HG03108 (cell line): Measurements from ENCODE around the gene EXOC3.

Source experiments
- ATAC-seq: cut with Tn5 transposase; IDR thresholded peaks from one replicate; pipeline ENCODE4 v1.9.1; 2021; ENCODE audit warnings: moderate library complexity; ENCODE audit not compliant: unreplicated experiment

The EXOC3 gene

GRCh38 chr5:437281-437771 lies 5.7 kb upstream of the EXOC3 start:
- ATAC-seq: no peak

GRCh38 chr5:438481-438981 lies 4.4 kb upstream of the EXOC3 start:
- no peak for ATAC-seq

GRCh38 chr5:439181-439580 lies 3.8 kb upstream of the EXOC3 start:
- ATAC-seq: no peak

GRCh38 chr5:439636-440035 lies 3.3 kb upstream of the EXOC3 start:
- no peak for ATAC-seq

DNA sequence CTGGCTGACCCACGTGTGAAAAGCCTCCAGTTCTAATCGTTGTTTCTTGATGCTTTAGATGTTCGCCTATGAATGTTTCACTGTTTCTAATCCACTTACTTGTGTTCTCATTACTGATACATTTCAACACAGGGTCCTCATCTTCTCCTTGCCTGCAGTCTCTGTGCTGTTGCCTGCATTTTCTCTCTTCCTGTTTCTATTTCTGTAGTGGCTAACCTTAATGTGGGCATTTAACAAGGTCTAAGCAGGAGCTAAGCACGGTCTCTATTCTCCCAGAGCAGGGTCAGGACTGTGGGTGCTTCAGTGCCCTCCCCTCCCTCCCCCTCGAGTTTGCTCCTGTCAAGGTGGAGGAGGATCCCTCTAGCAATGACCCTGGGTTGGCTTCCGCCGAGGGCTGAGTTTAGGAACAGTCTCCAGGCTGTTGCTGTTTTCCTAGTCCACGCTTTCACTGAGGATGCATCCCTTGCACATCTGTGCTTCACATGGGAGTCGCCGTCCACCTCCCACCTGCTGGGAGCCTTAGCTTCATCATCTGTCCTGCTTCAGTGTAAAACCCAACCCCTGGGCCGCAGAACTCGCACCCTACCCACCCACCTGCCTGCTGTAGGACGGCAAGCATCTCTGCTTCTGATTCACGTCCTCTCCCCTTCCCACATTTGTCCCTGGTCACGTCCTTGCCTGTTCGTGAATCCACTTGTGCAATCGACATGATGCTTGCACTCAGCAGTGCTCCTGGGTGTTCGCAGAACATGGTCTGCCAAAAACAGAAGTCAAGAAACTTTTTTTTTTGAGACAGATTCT lies 2.4 kb upstream of the EXOC3 start:
- no peak for ATAC-seq

- no peak for ATAC-seq
Observed at GRCh38 chr5:441996-442334, 1.0 kb upstream of the EXOC3 start.

DNA sequence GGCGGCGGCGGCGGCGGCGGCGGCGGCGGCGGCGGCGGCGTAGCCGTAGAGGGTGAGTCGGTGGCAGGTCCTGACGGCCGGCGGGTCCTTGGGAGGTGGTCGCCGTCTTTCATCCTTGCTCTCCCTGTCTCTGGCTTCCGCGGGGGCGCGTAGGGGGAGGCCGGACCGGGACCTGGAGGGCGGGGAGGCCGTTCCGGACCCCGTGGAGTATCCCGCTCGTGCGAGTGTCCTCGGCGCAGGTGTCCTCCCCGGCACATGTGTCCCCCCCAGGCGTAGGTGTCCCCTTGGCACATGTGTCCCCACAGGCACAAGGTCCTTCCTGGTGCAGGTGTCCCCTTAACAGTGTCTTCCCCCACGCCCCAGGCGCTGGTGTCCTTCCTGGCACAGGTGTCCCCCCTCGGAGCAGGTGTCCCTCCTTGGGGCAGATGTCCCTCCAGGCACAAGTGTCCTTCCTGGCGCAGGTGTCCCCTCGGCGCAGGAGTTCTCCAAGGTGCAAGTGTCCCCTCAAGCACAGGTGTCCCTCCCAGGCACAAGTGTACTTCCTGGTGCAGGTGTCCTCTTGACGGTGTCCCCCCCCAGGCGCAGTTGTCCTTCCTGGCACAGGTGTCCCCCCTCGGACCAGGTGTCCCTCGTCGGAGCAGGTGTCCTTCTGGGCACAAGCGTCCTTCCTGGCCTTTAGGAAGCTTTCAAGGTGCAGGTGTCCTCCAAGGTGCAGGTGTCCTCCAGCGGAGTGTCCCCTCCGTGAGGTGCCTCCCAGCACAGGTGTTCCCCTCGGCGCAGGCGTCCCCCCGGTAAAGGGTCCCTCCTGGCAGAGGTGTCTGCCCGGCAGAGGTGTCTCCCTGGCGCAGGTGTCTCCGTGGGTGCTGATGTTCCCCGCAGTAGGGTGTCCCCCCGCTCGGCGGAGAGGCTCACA lies 519 bp downstream of the EXOC3 start:
- ATAC-seq: peak; percentile 4

- ATAC-seq: no peak
Observed at GRCh38 chr5:444226-444625, 1.2 kb downstream of the EXOC3 start.

DNA sequence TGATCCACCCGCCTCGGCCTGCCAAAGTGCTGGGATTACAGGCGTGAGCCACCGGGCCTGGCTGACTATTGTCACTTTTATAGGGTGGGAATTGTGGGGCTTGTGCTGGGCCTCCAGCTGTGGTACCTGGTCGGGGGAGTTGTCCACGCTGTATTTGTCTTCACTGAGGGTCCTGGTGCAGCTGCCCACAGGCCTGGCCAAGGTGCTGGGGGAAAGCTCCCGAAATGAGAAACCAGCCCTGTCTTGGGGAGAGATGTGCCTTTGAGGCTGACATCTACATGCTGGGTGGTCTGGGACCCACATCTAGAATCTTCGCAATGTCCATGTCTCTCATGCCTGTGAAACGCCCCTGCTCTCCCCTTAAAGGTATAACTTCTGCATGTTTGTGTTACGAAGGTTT lies 2.6 kb downstream of the EXOC3 start:
- ATAC-seq: no peak

- no peak for ATAC-seq
Observed at GRCh38 chr5:446066-446882, 3.3 kb downstream of the EXOC3 start.

DNA sequence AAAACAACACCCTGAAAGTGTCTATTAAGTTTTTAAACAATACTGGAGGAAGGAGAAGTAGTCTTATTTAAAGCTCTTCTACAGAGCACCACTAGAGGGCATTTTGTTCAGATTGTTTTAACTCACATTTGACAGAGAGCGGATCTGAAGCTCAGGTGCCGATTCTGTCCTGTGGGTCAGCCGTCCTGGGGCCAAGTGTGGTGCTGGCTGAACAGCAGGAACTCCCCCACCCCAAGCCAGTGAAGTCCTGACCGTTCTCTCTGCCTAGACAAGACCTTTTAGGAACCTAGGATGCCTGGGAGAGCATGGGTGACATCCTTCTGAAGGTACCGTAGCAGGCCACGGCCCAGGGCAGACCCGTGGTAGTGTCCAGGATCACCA lies 3.9 kb downstream of the EXOC3 start:
- no peak for ATAC-seq

DNA sequence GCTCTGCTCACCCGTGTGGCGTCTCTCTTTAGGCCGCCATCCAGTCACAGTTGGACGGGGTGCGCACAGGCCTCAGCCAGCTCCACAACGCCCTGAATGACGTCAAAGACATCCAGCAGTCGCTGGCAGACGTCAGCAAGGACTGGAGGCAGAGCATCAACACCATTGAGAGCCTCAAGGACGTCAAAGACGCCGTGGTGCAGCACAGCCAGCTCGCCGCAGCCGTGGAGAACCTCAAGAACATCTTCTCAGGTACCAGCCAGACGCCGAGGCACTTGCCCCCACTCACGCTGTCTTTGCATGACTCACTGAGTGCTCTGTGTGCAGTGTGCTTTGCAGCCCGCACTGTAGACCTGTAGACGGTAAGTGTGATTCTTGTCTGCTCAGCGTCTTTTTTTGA lies 4.5 kb downstream of the EXOC3 start:
- no peak for ATAC-seq

DNA sequence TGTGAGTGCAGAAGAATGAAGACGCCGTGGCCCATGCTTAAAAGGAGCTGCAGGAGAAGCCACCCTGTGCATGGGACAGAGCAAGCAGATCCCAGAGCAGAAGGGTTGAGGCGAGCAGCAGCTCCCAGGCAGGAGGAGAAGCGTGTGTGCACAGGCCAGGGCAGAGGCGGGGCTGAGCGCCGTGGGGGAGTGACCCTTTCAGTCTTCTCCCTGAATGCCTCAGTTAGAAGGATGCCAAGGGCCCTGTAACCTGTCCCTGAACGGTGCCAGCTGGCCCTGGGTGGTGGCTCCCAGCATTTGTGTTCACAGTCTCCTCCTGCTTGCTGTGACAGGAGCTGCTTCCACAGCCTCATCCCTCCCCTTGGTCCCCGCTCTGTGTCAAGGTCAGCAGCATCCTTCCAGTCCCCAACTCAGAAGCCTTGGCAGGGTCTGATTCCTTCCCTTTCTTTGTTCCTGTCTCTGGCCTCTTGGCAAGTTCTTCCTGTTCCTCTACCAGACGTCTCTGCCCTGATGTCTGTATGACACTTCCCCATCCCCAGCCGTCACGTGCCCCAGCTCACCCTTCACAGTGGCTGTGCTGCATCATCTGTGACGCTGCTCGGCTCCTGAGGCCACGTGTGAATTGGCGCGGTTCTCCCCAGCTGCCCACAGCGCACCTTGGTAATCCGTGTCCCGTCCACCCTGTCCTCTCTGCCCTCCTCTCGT lies 5.2 kb downstream of the EXOC3 start:
- no peak for ATAC-seq

- no peak for ATAC-seq
Observed at GRCh38 chr5:448766-449090, 5.8 kb downstream of the EXOC3 start.

DNA sequence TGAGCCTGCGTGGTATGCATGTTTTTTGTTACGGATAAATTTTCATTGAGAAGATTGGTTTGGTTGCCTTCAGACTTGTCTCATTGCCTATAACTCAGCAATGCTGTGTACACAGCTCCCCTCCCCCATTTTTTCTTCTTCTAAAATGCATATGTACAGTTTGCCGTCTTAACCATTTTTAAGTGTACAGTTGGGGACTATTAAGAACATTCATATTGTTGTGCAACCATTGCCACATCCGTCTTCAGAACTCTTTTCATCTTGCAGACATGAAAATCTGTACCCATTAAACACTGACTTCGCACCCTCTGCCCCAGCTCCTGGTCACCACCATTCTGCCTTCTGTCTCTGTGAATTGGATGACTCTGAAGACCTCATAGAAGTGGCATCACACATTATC lies 6.2 kb downstream of the EXOC3 start:
- no peak for ATAC-seq

- no peak for ATAC-seq
Observed at GRCh38 chr5:451587-452458, 8.8 kb downstream of the EXOC3 start.

DNA sequence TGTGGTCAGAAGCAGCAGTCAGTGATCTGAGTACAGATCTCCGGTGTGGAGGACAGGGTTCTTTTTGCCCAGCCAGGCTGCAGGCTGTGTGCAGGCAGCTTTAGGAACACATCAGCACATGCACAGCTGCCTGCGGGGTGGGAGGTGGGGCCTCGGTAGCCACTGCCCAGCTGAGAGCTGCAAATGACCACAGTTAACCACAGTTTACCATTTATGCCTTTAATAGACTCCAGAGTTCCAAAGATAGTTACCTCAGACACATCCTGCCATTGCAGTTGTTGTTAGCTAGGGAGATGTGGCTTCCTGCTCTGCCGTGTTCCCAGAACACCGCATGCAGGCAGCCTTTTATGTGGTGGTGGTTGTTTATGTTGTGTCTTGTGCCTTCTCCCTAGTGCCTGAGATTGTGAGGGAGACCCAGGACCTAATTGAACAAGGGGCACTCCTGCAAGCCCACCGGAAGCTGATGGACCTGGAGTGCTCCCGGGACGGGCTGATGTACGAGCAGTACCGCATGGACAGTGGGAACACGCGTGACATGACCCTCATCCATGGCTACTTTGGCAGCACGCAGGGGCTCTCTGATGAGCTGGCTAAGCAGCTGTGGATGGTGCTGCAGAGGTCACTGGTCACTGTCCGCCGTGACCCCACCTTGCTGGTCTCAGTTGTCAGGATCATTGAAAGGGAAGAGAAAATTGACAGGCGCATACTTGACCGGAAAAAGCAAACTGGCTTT lies 10.2 kb downstream of the EXOC3 start:
- no peak for ATAC-seq

DNA sequence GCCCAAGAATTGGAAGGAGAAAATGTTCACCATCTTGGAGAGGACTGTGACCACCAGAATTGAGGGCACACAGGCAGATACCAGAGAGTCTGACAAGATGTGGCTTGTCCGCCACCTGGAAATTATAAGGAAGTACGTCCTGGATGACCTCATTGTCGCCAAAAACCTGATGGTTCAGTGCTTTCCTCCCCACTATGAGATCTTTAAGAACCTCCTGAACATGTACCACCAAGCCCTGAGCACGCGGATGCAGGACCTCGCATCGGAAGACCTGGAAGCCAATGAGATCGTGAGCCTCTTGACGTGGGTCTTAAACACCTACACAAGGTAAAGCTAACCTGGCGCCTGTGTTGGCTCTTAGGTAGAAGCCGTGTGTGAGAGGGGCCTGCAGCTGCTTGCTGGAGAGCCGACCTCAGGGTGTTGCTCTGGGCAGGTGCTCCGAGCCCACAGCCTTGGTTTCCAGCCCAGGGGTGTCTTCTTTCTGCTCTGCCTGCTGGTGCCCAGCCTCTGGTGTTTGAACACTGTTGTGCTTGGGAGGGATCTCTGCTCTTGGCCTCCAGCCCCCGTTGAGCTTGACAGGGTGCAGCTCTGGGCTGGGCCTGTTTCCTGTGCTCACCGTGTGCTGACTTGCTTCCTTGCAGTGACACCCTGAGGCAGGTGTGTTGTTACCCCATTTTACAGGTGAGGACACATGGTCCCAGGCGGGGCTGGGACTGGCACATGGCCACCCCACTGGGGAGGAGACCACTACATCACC lies 10.9 kb downstream of the EXOC3 start:
- no peak for ATAC-seq
